GM19397 (cell line): Measurements from ENCODE around the gene PCARE.
"Not testable (repeated sequence)": the region's sequence is repeated elsewhere in the genome, so short reads cannot be mapped to it uniquely, and the experiment has no call there.

ENCODE experiments used
- ATAC-seq: cut with Tn5 transposase; IDR thresholded peaks from one replicate; pipeline ENCODE4 v1.9.1; 2021; ENCODE audit warnings: mild to moderate bottlenecking, moderate library complexity; ENCODE audit not compliant: unreplicated experiment

Gene PCARE

DNA sequence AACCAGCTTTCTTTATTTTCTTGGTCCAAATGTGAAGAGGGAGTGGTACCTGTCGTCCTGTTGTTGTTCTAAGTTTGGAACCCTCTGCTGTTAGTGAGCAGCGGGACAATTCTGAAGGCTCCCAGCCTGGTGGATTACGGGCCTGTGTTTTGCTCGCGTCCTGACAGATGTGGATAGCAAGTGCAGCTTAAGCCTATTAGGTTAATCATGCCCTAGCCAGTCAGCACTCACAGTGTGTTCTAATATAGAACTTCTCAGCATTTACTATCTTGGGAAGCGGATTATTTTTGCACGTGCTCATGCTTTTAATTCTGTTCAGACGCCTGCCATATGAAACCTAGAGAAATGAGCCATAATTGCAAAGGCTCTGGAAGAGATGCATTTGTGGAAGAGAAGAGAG lies at the start of gene PCARE:
PCARE (minus strand) TSS at position 113 of the 400 bp plus-strand sequence. CDS start 262 bp downstream, outside the sequence.
- no peak for ATAC-seq

GRCh38 chr2:29123617-29124349 lies 49.5 kb upstream of the PCARE start:
- ATAC-seq, result no peak

DNA sequence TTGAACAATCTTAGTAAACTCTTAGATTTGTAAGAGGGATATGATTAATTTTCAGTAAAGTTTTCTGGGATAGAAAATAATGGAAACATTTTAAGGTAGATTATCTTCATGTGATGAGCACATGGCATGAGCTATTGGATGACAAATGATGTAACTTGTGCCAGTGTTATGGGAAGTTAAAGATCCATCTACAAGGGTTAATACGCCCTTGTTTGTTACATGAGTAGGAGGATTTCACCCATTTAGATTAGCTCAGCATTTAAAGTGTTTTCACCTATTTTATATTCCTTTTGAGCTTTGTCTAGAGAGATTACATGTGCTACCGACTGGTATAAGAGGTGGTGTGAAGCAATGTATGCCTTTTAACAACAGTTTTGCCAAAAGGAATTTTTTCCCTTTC lies 46.5 kb upstream of the PCARE start:
- ATAC-seq, result no peak

GRCh38 chr2:29119211-29119610 lies 44.9 kb upstream of the PCARE start:
- ATAC-seq, result no peak

GRCh38 chr2:29117636-29118303 lies 43.4 kb upstream of the PCARE start:
- ATAC-seq, result no peak

GRCh38 chr2:29115797-29116781 lies 41.8 kb upstream of the PCARE start:
- peak; percentile 31 for ATAC-seq

DNA sequence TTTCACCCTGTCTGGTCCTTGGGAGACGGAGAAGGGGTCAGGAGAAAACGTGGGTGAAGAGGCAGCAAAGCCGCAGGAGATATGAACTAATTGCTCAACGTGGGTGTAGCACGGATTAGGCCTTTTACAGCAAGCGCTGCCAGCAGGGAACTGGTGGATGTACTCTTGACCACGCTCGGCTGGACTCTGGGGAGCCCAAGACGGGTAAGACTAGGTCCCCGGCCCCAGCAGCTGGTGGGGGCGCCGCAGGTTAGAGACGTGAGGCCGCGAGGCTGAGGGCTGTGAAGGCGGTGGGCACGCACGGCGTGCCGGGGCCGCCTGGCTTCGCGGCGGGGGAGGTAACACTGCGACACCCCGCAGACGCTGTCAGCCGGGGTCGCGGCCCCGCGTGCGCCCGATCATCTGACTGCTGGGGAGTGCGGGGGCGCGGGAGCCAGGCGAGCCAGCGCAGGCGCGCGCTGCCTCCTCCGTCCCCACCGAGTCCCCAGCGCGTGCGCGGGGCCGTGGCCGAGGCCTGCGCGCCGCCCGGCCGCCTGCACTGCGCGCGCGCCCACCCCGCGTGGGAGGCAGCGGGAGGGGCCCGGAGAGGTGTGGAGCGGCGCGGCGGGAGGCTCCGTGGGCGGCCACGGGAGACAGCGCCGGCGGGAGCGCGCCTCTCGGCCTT lies 40.8 kb upstream of the PCARE start, which contains the start of gene CLIP4:
CLIP4 (plus strand) TSS at position 470 of the 664 bp plus-strand sequence. CDS start 5,974 bp downstream, outside the sequence.
- peak; percentile 55 for ATAC-seq

GRCh38 chr2:29114586-29114945 lies 40.2 kb upstream of the PCARE start:
- ATAC-seq, result no peak

- no peak for ATAC-seq
Observed at GRCh38 chr2:29113891-29114321, 39.6 kb upstream of the PCARE start.

GRCh38 chr2:29113027-29113686 lies 38.8 kb upstream of the PCARE start:
- ATAC-seq, result no peak

- no peak for ATAC-seq
Observed at GRCh38 chr2:29112379-29112778, 38.1 kb upstream of the PCARE start.

DNA sequence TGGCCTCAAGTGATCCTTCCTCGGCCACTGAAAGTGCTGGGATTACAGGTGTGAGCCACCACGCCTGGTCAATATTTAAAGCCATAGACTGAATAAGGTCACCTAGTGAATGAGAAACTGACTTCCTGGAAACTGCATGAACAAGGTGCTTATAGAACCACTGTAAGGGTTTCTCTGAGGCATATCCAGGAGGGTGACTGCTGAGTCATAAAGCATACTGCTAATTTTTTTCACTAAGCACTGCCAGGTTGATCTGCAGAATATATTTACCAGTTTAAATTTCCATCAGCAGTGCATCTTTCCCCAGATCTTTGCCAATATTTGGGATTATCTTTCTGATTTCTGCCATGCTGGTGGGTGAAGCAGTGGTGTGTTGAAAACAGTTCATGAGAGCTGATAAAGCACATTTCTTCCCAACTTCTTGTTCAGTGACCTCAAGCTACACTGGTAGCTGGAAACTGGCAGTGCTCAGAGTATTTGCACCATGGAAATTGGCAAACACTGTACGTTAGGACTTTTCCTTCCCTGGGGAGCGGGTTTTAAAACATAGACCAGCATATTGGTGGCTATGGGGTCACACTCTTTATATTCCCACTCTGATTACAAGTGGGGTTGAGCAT lies 36.7 kb upstream of the PCARE start:
- no peak for ATAC-seq

GRCh38 chr2:29109246-29109645 lies 34.9 kb upstream of the PCARE start:
- no peak for ATAC-seq

DNA sequence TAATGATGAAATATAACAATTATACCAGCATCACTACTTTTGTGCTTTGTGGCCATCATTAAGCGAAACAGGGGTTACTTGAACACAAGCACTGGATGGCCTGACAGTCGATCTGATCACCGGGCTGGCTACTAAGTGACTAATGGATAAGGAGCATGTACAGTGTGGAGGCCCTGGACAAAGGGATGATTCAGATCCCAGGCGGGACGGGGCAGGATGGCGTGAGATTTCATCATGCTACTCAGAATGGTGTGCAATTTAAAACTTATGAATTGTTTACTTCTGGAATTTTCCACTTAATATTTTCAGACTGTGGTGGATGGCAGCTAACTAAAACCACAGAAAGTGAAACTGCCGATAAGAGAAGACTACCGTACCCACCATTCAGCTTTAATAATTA lies 33.9 kb upstream of the PCARE start:
- no peak for ATAC-seq

- not testable (repeated sequence) for ATAC-seq
Observed at GRCh38 chr2:29107547-29107946, 33.2 kb upstream of the PCARE start.

- ATAC-seq, result no peak
Observed at GRCh38 chr2:29106980-29107388, 32.7 kb upstream of the PCARE start.

DNA sequence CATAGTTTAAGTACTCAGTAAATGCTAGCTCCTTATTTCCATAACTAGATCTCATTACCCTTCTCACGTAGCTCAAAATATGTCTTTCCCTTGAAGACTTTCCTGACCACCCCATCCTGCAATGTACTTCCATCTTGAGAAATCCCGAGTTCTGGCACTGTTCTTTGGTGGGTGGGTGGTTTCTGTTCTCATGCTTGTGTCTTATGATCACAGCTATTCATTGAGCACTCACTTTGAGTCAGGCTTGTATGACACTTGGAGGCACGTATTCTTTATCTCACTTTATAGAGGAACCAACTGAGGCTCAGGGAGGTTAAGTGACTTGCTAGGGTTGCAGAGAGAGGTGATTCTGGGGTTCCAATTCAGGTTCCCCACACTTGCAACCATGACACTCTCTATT lies 31.9 kb upstream of the PCARE start:
- ATAC-seq, result no peak

- ATAC-seq, result no peak
Observed at GRCh38 chr2:29105375-29105774, 31.1 kb upstream of the PCARE start.

DNA sequence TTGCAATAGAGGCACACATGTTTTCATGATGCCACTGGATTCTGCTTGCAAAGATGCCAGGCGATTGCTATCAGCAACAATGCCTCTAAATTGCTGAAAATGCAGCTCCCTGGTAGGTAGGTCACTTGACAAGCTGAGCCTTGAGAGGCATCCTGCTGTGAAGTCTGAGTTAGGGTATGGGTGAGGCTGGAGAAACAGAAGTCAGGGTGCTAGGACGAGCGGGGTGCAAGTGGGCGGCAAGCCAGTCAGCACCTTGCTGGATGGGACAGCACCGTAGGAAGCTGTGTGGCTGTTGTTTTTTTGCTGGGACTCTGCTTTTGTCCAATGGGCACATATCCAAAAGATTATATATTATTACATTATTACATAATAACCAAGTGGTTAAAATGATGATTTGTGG lies 30.4 kb upstream of the PCARE start:
- ATAC-seq, result no peak

DNA sequence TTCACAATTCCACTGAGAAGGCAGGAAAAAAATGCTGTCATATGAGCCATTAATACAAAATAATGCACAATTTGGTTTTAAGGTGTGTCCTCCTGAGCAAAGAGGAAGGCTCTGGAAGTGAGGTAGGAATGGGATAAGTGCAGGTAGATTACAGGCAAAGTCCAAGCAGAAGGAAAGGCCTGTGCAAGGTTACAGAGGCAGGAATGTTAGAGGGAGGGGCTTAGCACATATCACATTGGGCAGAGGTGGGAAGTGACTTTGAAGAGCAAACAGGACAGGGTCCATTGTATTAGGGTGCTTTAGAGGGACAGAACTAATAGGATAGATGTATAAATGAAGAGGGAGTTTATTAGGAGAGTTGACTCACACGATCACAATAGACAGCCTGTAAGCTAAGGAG lies 26.2 kb upstream of the PCARE start:
- no peak for ATAC-seq
